H9 (cell line): ENCODE results near the gene PCDHGA6. TPM values are rescaled to one million over a fixed set of nuclear protein-coding genes. Genes with fewer than 3 reads are reported as not detected.

Experiments used
- DNase-seq: peaks from one replicate; pipeline ENCODE4 v3.0.0-alpha.2; 2017
- H2AFZ ChIP-seq: one replicate; pipeline ENCODE4 v1.6.1; 2013; ENCODE audit warnings: mild to moderate bottlenecking, low read length, control low read depth, moderate library complexity
- H2AK5ac ChIP-seq: 2 replicates; pipeline ENCODE4 v1.6.1; 2013; ENCODE audit warnings: low read length, control low read depth, mixed read lengths; ENCODE audit not compliant: insufficient read length
- H2BK120ac ChIP-seq: one replicate; pipeline ENCODE4 v1.6.1; 2013; ENCODE audit warnings: low read depth, mild to moderate bottlenecking, low read length, control low read depth, inconsistent platforms; ENCODE audit not compliant: poor library complexity, severe bottlenecking
- H2BK12ac ChIP-seq: 2 replicates; pipeline ENCODE4 v1.6.1; 2013; ENCODE audit warnings: low read length, control low read depth, mixed read lengths, low read depth; ENCODE audit not compliant: insufficient read length
- H2BK15ac ChIP-seq: 2 replicates; pipeline ENCODE4 v1.6.1; 2013; ENCODE audit warnings: low read depth, low read length, control low read depth
- H2BK20ac ChIP-seq: one replicate; pipeline ENCODE4 v1.6.1; 2013; ENCODE audit warnings: low read depth, mild to moderate bottlenecking, low read length, control low read depth, inconsistent platforms; ENCODE audit not compliant: poor library complexity, severe bottlenecking
- H2BK5ac ChIP-seq: 2 replicates; pipeline ENCODE4 v1.6.1; 2013; ENCODE audit warnings: low read length, control low read depth, mixed read lengths; ENCODE audit not compliant: insufficient read length
- H3K14ac ChIP-seq: 2 replicates; pipeline ENCODE4 v1.6.1; 2013; ENCODE audit warnings: low read length, control low read depth; ENCODE audit not compliant: insufficient read depth
- H3K18ac ChIP-seq: 2 replicates; pipeline ENCODE4 v1.6.1; 2013; ENCODE audit warnings: low read depth, mild to moderate bottlenecking, mixed read lengths, low read length, control low read depth; ENCODE audit not compliant: insufficient read length
- H3K23ac ChIP-seq: 2 replicates; pipeline ENCODE4 v1.6.1; 2013; ENCODE audit warnings: low read length, control low read depth, mixed read lengths, low read depth; ENCODE audit not compliant: insufficient read length
- H3K23me2 ChIP-seq: 2 replicates; pipeline ENCODE4 v1.6.1; 2013; ENCODE audit warnings: low read depth, mild to moderate bottlenecking, mixed read lengths, low read length, control low read depth; ENCODE audit not compliant: insufficient read length, poor library complexity, severe bottlenecking
- H3K27ac ChIP-seq: 2 replicates; pipeline ENCODE4 v1.5.1; 2013; ENCODE audit warnings: low read length, control low read depth, mixed read lengths, low read depth; ENCODE audit not compliant: insufficient read length
- H3K27me3 ChIP-seq: 2 replicates; pipeline ENCODE4 v1.6.1; 2013; ENCODE audit warnings: low read length, control low read depth, inconsistent platforms; ENCODE audit not compliant: insufficient read depth
- H3K4ac ChIP-seq: 2 replicates; pipeline ENCODE4 v1.6.1; 2013; ENCODE audit warnings: low read depth, mild to moderate bottlenecking, control low read depth, inconsistent platforms, low read length, moderate library complexity
- H3K4me1 ChIP-seq: 2 replicates; pipeline ENCODE4 v1.6.1; 2013; ENCODE audit warnings: low read length, control low read depth, inconsistent platforms; ENCODE audit not compliant: insufficient read depth
- H3K4me2 ChIP-seq: 2 replicates; pipeline ENCODE4 v1.6.1; 2013; ENCODE audit warnings: low read length, control low read depth, mixed read lengths; ENCODE audit not compliant: insufficient read length, insufficient read depth
- H3K56ac ChIP-seq: 2 replicates; pipeline ENCODE4 v1.6.1; 2013; ENCODE audit warnings: low read depth, mild to moderate bottlenecking, mixed read lengths, low read length, control low read depth; ENCODE audit not compliant: insufficient read length
- H3K79me1 ChIP-seq: 2 replicates; pipeline ENCODE4 v1.6.1; 2013; ENCODE audit warnings: low read depth, mild to moderate bottlenecking, moderate library complexity, low read length, control low read depth, inconsistent platforms; ENCODE audit not compliant: insufficient read depth, poor library complexity, severe bottlenecking
- H3K79me2 ChIP-seq: 2 replicates; pipeline ENCODE4 v1.6.1; 2013; ENCODE audit warnings: low read length, control low read depth, inconsistent platforms; ENCODE audit not compliant: insufficient read depth
- H3K9ac ChIP-seq: 2 replicates; pipeline ENCODE4 v1.6.1; 2013; ENCODE audit warnings: low read length, control low read depth, mixed read lengths; ENCODE audit not compliant: insufficient read length; ENCODE audit errors: extremely low read depth
- H3K9me3 ChIP-seq: one replicate; pipeline ENCODE4 v1.6.1; 2013; ENCODE audit warnings: low read depth, low read length, inconsistent platforms; ENCODE audit not compliant: control insufficient read depth
- H3T11ph ChIP-seq: one replicate; pipeline ENCODE4 v1.6.1; 2013; ENCODE audit warnings: mild to moderate bottlenecking, low read length, control low read depth, inconsistent platforms
- H4K20me1 ChIP-seq: one replicate; pipeline ENCODE4 v1.6.1; 2013; ENCODE audit not compliant: control insufficient read depth, insufficient read length, insufficient read depth
- H4K5ac ChIP-seq: 2 replicates; pipeline ENCODE4 v1.6.1; 2013; ENCODE audit warnings: low read depth, mild to moderate bottlenecking, mixed read lengths, low read length, control low read depth; ENCODE audit not compliant: insufficient read length
- H4K8ac ChIP-seq: replicated peaks from 2 replicates; pipeline ENCODE4 v1.6.1; 2013; ENCODE audit warnings: low read length, control low read depth, mixed read lengths, low read depth; ENCODE audit not compliant: insufficient read length
- H4K91ac ChIP-seq: 2 replicates; pipeline ENCODE4 v1.6.1; 2013; ENCODE audit warnings: low read depth, mild to moderate bottlenecking, moderate library complexity, mixed read lengths, low read length, control low read depth; ENCODE audit not compliant: insufficient read length
- H3K27ac Mint-ChIP-seq, 3 experiments: 2 replicates in 2 of 3; 3 replicates in 1 of 3; pipeline ENCODE4 v1.8.0; 2020 to 2021; ENCODE audit warnings: mixed read lengths in 3 of 3, mild to moderate bottlenecking in 1 of 3, moderate library complexity in 1 of 3
- H3K27me3 Mint-ChIP-seq: 2 replicates; pipeline ENCODE4 v1.8.0; 2021; ENCODE audit warnings: low read depth, mild to moderate bottlenecking, moderate library complexity, mixed read lengths
- H3K36me3 Mint-ChIP-seq, 3 experiments: 2 replicates in 2 of 3; 3 replicates in 1 of 3; pipeline ENCODE4 v1.8.0; 2020 to 2021; ENCODE audit warnings: low read depth in 3 of 3, mixed read lengths in 3 of 3; ENCODE audit not compliant: insufficient read depth in 1 of 3
- H3K4me1 Mint-ChIP-seq, 2 experiments: 2 replicates each; pipeline ENCODE4 v1.8.0; 2020; ENCODE audit warnings: mixed read lengths in 2 of 2
- H3K4me3 Mint-ChIP-seq, 2 experiments: 2 replicates in 1 of 2; 3 replicates in 1 of 2; pipeline ENCODE4 v1.8.0; 2020 to 2021; ENCODE audit warnings: mild to moderate bottlenecking in 2 of 2, mixed read lengths in 2 of 2, moderate library complexity in 1 of 2
- H3K9me3 Mint-ChIP-seq, 2 experiments: 2 replicates in 1 of 2; 3 replicates in 1 of 2; pipeline ENCODE4 v1.8.0; 2020; ENCODE audit warnings: mild to moderate bottlenecking in 2 of 2, mixed read lengths in 2 of 2, moderate library complexity in 1 of 2
- WGBS: extraction: QIAGEN DNeasy Blood & Tissue Kit; methylation state at CpG from one replicate; pipeline ENCODE4 v1.1.7; 2013; ENCODE audit warnings: missing lambda C conversion rate, low lambda C conversion rate, mixed read lengths; ENCODE audit not compliant: insufficient read length; ENCODE audit errors: extremely low coverage; 5-methylcytosine and 5-hydroxymethylcytosine counted together
- total RNA-seq: library from RNA; stranded (reverse); gene quantifications from 2 replicates; pipeline ENCODE4 v1.2.1, GENCODE V29; 2021
- TF ChIP-seq, protein P1 (sequence below): fragments of 200-600 bp; sonication (generic); conservative IDR thresholded peaks from 3 replicates; pipeline ENCODE4 v1.8.0; 2021; ENCODE audit warnings: antibody characterized with exemption, mild to moderate bottlenecking

Gene PCDHGA6
- total RNA-seq, 1 experiment from 2014 or later = 1.7 TPM

DNA sequence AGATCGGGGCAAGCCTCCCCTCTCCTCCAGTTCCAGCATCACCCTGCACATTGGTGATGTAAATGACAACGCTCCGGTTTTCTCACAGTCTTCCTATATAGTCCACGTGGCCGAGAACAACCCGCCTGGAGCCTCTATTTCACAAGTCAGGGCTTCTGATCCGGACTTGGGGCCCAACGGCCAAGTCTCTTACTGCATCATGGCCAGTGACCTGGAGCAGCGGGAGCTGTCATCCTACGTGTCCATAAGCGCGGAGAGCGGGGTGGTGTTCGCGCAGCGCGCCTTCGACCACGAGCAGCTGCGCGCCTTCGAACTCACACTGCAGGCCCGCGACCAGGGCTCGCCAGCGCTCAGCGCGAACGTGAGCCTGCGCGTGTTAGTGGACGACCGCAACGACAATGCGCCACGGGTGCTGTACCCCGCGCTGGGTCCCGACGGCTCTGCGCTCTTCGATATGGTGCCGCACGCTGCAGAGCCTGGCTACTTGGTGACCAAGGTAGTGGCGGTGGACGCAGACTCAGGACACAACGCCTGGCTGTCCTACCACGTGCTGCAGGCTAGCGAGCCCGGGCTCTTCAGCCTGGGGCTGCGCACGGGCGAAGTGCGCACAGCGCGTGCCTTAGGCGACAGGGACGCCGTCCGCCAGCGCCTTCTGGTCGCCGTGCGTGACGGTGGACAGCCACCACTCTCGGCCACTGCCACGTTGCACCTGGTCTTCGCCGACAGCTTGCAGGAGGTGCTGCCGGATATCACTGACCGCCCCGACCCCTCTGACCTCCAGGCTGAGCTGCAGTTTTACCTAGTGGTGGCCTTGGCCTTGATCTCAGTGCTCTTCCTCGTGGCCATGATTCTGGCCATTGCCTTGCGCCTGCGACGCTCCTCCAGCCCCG is 15.7 kb downstream of the PCDHGA6 start:
- H3K79me1 ChIP-seq = no peaks in the 10 kb centered on the region
- no peaks in the 10 kb centered on the region for H3K79me2 ChIP-seq
- no peak overlapping the region for H2AFZ ChIP-seq
- H3K23ac ChIP-seq = no peak overlapping the region
- H2BK12ac ChIP-seq = no peak overlapping the region
- no peaks in the 10 kb centered on the region for H3K27me3 ChIP-seq
- H4K20me1 ChIP-seq = no peaks in the 10 kb centered on the region
- TF ChIP-seq, protein P1, sequence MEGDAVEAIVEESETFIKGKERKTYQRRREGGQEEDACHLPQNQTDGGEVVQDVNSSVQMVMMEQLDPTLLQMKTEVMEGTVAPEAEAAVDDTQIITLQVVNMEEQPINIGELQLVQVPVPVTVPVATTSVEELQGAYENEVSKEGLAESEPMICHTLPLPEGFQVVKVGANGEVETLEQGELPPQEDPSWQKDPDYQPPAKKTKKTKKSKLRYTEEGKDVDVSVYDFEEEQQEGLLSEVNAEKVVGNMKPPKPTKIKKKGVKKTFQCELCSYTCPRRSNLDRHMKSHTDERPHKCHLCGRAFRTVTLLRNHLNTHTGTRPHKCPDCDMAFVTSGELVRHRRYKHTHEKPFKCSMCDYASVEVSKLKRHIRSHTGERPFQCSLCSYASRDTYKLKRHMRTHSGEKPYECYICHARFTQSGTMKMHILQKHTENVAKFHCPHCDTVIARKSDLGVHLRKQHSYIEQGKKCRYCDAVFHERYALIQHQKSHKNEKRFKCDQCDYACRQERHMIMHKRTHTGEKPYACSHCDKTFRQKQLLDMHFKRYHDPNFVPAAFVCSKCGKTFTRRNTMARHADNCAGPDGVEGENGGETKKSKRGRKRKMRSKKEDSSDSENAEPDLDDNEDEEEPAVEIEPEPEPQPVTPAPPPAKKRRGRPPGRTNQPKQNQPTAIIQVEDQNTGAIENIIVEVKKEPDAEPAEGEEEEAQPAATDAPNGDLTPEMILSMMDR = no peak
- DNase-seq = no peak
- Mint-ChIP-seq H3K4me1 (no peaks in the 10 kb centered on the region), H3K27me3 (peaks cover 13% of the 10 kb centered on the region), H3K36me3 (peaks cover 28 to 62% (median 45%) of the 10 kb centered on the region in 3 experiments), H3K27ac (no peak overlapping the region), H3K9me3 (peaks cover 68 to 74% of the 10 kb centered on the region in 2 experiments), H3K4me3 (no peak overlapping the region)
- no peak overlapping the region for H2BK5ac ChIP-seq
- no peak overlapping the region for H3K4ac ChIP-seq
- H3K4me2 ChIP-seq = no peak overlapping the region
- H4K91ac ChIP-seq = no peak overlapping the region
- H4K8ac ChIP-seq = no peak overlapping the region
- no peak overlapping the region for H3K56ac ChIP-seq
- H4K5ac ChIP-seq = no peak overlapping the region
- H2BK20ac ChIP-seq = no peak overlapping the region
- H3K9me3 ChIP-seq = peaks cover 44% of the 10 kb centered on the region
- no peak overlapping the region for H3K9ac ChIP-seq
- no peak overlapping the region for H3K18ac ChIP-seq
- H2BK15ac ChIP-seq = no peak overlapping the region
- H3T11ph ChIP-seq = no peak overlapping the region
- no peaks in the 10 kb centered on the region for H3K23me2 ChIP-seq
- H3K4me1 ChIP-seq = 0 out of 2 replicates have a peak, but pooled peaks cover 2% of the 10 kb centered on the region
- no peak overlapping the region for H2AK5ac ChIP-seq
- H3K27ac ChIP-seq = no peak overlapping the region
- WGBS = no CpG with 5 or more reads among the region's 77 CpGs
- no peak overlapping the region for H2BK120ac ChIP-seq
- H3K14ac ChIP-seq = no peak overlapping the region
